H1 (cell line): ENCODE measurements around the gene EPB41L2. TPM values are rescaled to one million over a fixed set of nuclear protein-coding genes. Genes with fewer than 3 reads are reported as not detected.

Experiments
- CTCF ChIA-PET: fragments of 300-600 bp; sonication (Branson Sonifier 250); formaldehyde crosslinking; loops from one replicate; lab custom pipeline; 2021; ENCODE audit not compliant: partially characterized antibody; lab: Charles Lee
- POLR2A ChIA-PET: fragments of 300-600 bp; sonication (Branson Sonifier 250); formaldehyde crosslinking; loops from one replicate; lab custom pipeline; 2021; ENCODE audit warnings: inconsistent platforms; ENCODE audit not compliant: partially characterized antibody; lab: Charles Lee
- DNase-seq, 2 experiments: peaks; one replicate each; pipeline versions ENCODE4 v3.0.0 to v3.0.0-alpha.2; 2010 to 2022; ENCODE audit warnings: low spot score in 2 of 2, low read depth in 1 of 2, mixed read lengths in 1 of 2
- FAIRE-seq: peaks from 2 replicates; lab custom pipeline; 2011; peaks lifted over from hg19 to GRCh38; lab: Jason Lieb, UNC
- H2AFZ ChIP-seq: 2 replicates; pipeline ENCODE4 v1.8.1; 2012; ENCODE audit warnings: low read length, inconsistent platforms
- H2AK5ac ChIP-seq: 2 replicates; pipeline ENCODE4 v1.6.1; 2013; ENCODE audit warnings: low read depth, low read length
- H2BK120ac ChIP-seq: replicated peaks from 2 replicates; pipeline ENCODE3; 2013; ENCODE audit warnings: low read depth, low read length, inconsistent platforms
- H2BK12ac ChIP-seq: 2 replicates; pipeline ENCODE4 v1.6.1; 2013; ENCODE audit warnings: low read depth, low read length
- H2BK15ac ChIP-seq: 2 replicates; pipeline ENCODE4 v1.6.1; 2013; ENCODE audit warnings: low read length
- H2BK20ac ChIP-seq: 2 replicates; pipeline ENCODE4 v1.6.1; 2013; ENCODE audit warnings: low read length
- H2BK5ac ChIP-seq: 2 replicates; pipeline ENCODE4 v1.6.1; 2013; ENCODE audit warnings: low read depth, low read length
- H3K14ac ChIP-seq: 2 replicates; pipeline ENCODE4 v1.6.1; 2013; ENCODE audit warnings: inconsistent platforms; ENCODE audit not compliant: insufficient read length
- H3K18ac ChIP-seq: 2 replicates; pipeline ENCODE4 v1.6.1; 2013; ENCODE audit warnings: low read length; ENCODE audit errors: extremely low read depth
- H3K23ac ChIP-seq: 2 replicates; pipeline ENCODE4 v1.6.1; 2013; ENCODE audit warnings: inconsistent platforms; ENCODE audit not compliant: insufficient read length
- H3K23me2 ChIP-seq: 2 replicates; pipeline ENCODE4 v1.6.1; 2013; ENCODE audit warnings: low read depth, low read length
- H3K27ac ChIP-seq: 2 replicates; pipeline ENCODE4 v1.6.1; 2011; ENCODE audit warnings: low read depth, low read length, inconsistent platforms
- H3K27me3 ChIP-seq, 4 experiments: replicated peaks in 1 of 4; 1 replicate in 1 of 4; 2 replicates in 3 of 4; pipeline versions ENCODE4 v1.6.1 to v1.8.1; 2011 to 2013; ENCODE audit warnings: low read length in 3 of 4, mild to moderate bottlenecking in 3 of 4, inconsistent platforms in 2 of 4, mixed read lengths in 2 of 4, moderate library complexity in 1 of 4; ENCODE audit not compliant: control insufficient read depth in 3 of 4, insufficient read depth in 3 of 4; ENCODE audit errors: extremely low read depth in 1 of 4
- H3K36me3 ChIP-seq, 4 experiments: 2 replicates each; pipeline versions ENCODE4 v1.6.1 to v1.8.1; 2011 to 2013; ENCODE audit warnings: mild to moderate bottlenecking in 4 of 4, low read length in 3 of 4, moderate library complexity in 2 of 4, control low read depth in 1 of 4, inconsistent platforms in 1 of 4; ENCODE audit not compliant: insufficient read depth in 4 of 4, control insufficient read depth in 2 of 4
- H3K4ac ChIP-seq: replicated peaks from 2 replicates; pipeline ENCODE3; 2013; ENCODE audit warnings: low read length, low read depth, mixed read lengths, inconsistent platforms; ENCODE audit not compliant: insufficient read length
- H3K4me1 ChIP-seq, 4 experiments: replicated peaks in 1 of 4; 1 replicate in 1 of 4; 2 replicates in 3 of 4; pipeline versions ENCODE4 v1.6.1 to v1.8.1; 2011 to 2013; ENCODE audit warnings: low read length in 3 of 4, inconsistent platforms in 2 of 4, mixed read lengths in 1 of 4; ENCODE audit not compliant: insufficient read depth in 4 of 4, control insufficient read depth in 3 of 4
- H3K4me2 ChIP-seq, 2 experiments: 2 replicates each; pipeline versions ENCODE4 v1.6.1 to v1.8.1; 2011 to 2013; ENCODE audit warnings: low read depth in 2 of 2, low read length in 2 of 2, control low read depth in 1 of 2, inconsistent platforms in 1 of 2, mild to moderate bottlenecking in 1 of 2; ENCODE audit not compliant: insufficient read depth in 1 of 2
- H3K4me3 ChIP-seq, 4 experiments: fragments of 200-600, 300-600 bp in 1 of 4; sonication (generic), shearing (Covaris generic), sonication (Bioruptor Twin) in 1 of 4; 2 replicates each; pipeline versions ENCODE4 v1.5.1 to v1.8.1; 2011 to 2016; ENCODE audit warnings: low read length in 4 of 4, low read depth in 3 of 4, control low read depth in 2 of 4, inconsistent platforms in 2 of 4, mild to moderate bottlenecking in 2 of 4, mixed read lengths in 1 of 4, moderate library complexity in 1 of 4; ENCODE audit not compliant: insufficient read depth in 2 of 4; ENCODE audit errors: extremely low read depth in 1 of 4
- H3K56ac ChIP-seq: replicated peaks from 2 replicates; pipeline ENCODE3; 2013; ENCODE audit warnings: low read depth, mild to moderate bottlenecking, mixed read lengths, low read length, inconsistent platforms; ENCODE audit not compliant: insufficient read length
- H3K79me1 ChIP-seq: 2 replicates; pipeline ENCODE4 v1.6.1; 2013; ENCODE audit warnings: low read depth, low read length, control low read depth
- H3K79me2 ChIP-seq, 2 experiments: 2 replicates each; pipeline versions ENCODE4 v1.6.1 to v1.8.1; 2012 to 2013; ENCODE audit warnings: low read length in 2 of 2, mild to moderate bottlenecking in 2 of 2, inconsistent platforms in 1 of 2; ENCODE audit not compliant: insufficient read depth in 2 of 2, control insufficient read depth in 1 of 2
- H3K9ac ChIP-seq, 4 experiments: replicated peaks in 1 of 4; 1 replicate in 1 of 4; 2 replicates in 3 of 4; pipeline versions ENCODE4 v1.6.1 to v1.8.1; 2011 to 2013; ENCODE audit warnings: low read depth in 3 of 4, low read length in 3 of 4, control low read depth in 2 of 4, mild to moderate bottlenecking in 2 of 4, moderate library complexity in 2 of 4, inconsistent platforms in 1 of 4; ENCODE audit errors: extremely low read depth in 1 of 4
- H3K9me3 ChIP-seq, 2 experiments: 2 replicates each; pipeline versions ENCODE4 v1.6.1 to v1.8.1; 2012 to 2013; ENCODE audit warnings: mild to moderate bottlenecking in 2 of 2, moderate library complexity in 2 of 2, control low read depth in 1 of 2, inconsistent platforms in 1 of 2, low read depth in 1 of 2, low read length in 1 of 2, mixed read lengths in 1 of 2; ENCODE audit not compliant: insufficient read depth in 2 of 2
- H4K20me1 ChIP-seq, 2 experiments: replicated peaks in 1 of 2; 2 replicates each; pipeline versions ENCODE3 to v1.8.1; 2011 to 2013; ENCODE audit warnings: inconsistent platforms in 2 of 2, low read length in 2 of 2, mild to moderate bottlenecking in 1 of 2; ENCODE audit not compliant: insufficient read depth in 2 of 2, control insufficient read depth in 1 of 2
- H4K5ac ChIP-seq: 2 replicates; pipeline ENCODE4 v1.6.1; 2013; ENCODE audit warnings: low read length, low read depth, mixed read lengths, inconsistent platforms; ENCODE audit not compliant: insufficient read length
- H4K8ac ChIP-seq: 2 replicates; pipeline ENCODE4 v1.8.0; 2013; ENCODE audit warnings: mild to moderate bottlenecking, moderate library complexity, low read length, inconsistent platforms; ENCODE audit not compliant: insufficient read depth; ENCODE audit errors: extremely low read depth
- H4K91ac ChIP-seq: replicated peaks from 2 replicates; pipeline ENCODE3; 2013; ENCODE audit warnings: low read length, mixed read lengths, inconsistent platforms; ENCODE audit not compliant: insufficient read length
- BRCA1 ChIP-seq: IDR thresholded peaks from 2 replicates; pipeline ENCODE4 v1.6.1; 2012; ENCODE audit warnings: low read depth, low read length, improper control_type of control experiment
- CEBPB ChIP-seq: IDR thresholded peaks from 2 replicates; pipeline ENCODE4 v1.6.1; 2012; ENCODE audit warnings: low read depth, low read length
- EP300 ChIP-seq, 2 experiments: IDR thresholded peaks; 1 replicate in 1 of 2; 2 replicates in 1 of 2; pipeline ENCODE4 v1.6.1; 2011 to 2012; ENCODE audit warnings: low read depth in 2 of 2, low read length in 2 of 2, mild to moderate bottlenecking in 2 of 2, borderline replicate concordance in 1 of 2, inconsistent platforms in 1 of 2, moderate library complexity in 1 of 2
- FOSL1 ChIP-seq: IDR thresholded peaks from 2 replicates; pipeline ENCODE4 v1.6.1; 2011; ENCODE audit warnings: mild to moderate bottlenecking, low read depth, low read length, moderate library complexity; ENCODE audit not compliant: insufficient read depth
- GABPA ChIP-seq: IDR thresholded peaks from 2 replicates; pipeline ENCODE4 v1.6.1; 2011; ENCODE audit warnings: mild to moderate bottlenecking, low read length, moderate library complexity, borderline replicate concordance; ENCODE audit not compliant: insufficient read depth
- GTF2F1 ChIP-seq: IDR thresholded peaks from 2 replicates; pipeline ENCODE4 v1.6.1; 2012; ENCODE audit warnings: low read depth, low read length, improper control_type of control experiment, borderline replicate concordance
- KDM1A ChIP-seq: fragments of 200-600, 300-600 bp; sonication (generic); IDR thresholded peaks from 2 replicates; pipeline ENCODE4 v1.7.1; 2016; ENCODE audit warnings: mild to moderate bottlenecking, low read length, borderline replicate concordance
- KDM5A ChIP-seq: fragments of 200-600 bp; IDR thresholded peaks from 2 replicates; pipeline ENCODE4 v1.7.1; 2012; ENCODE audit warnings: mild to moderate bottlenecking, low read length, inconsistent platforms, mixed read lengths
- PHF8 ChIP-seq: fragments of 200-600 bp; sonication (generic); conservative IDR thresholded peaks from 2 replicates; pipeline ENCODE4 v1.7.1; 2012; ENCODE audit warnings: low read depth, mild to moderate bottlenecking, inconsistent platforms, low read length, moderate library complexity
- SIX5 ChIP-seq: IDR thresholded peaks from 2 replicates; pipeline ENCODE4 v1.6.1; 2011; ENCODE audit warnings: mild to moderate bottlenecking, low read depth, low read length
- TBP ChIP-seq: IDR thresholded peaks from 2 replicates; pipeline ENCODE4 v1.6.1; 2011; ENCODE audit warnings: low read depth, low read length, improper control_type of control experiment
- WGBS, 2 experiments: shearing (Covaris generic) in 1 of 2; methylation state at CpG; one replicate each; pipeline versions ENCODE4 v1.1.6 to v1.1.7; 2013 to 2015; ENCODE audit warnings: low lambda C conversion rate in 2 of 2, mixed read lengths in 2 of 2, inconsistent platforms in 1 of 2, low coverage in 1 of 2, missing lambda C conversion rate in 1 of 2; ENCODE audit not compliant: insufficient replicate concordance in 2 of 2, insufficient coverage in 1 of 2, insufficient read length in 1 of 2; ENCODE audit errors: extremely low coverage in 1 of 2, missing lambda C conversion rate in 1 of 2; 5-methylcytosine and 5-hydroxymethylcytosine counted together
- polyA plus RNA-seq, 7 experiments: library from polyadenylated mRNA; depleted of rRNA in 3 of 7; stranded (reverse) in 5 of 7; unstranded in 2 of 7; fragments of >200 nt in 5 of 7; fragments of 200-250 nt in 2 of 7; gene quantifications; 1 replicate in 5 of 7; 2 replicates in 1 of 7; 4 replicates in 1 of 7; pipeline versions ENCODE4 v1.2.1 to v1.2.3, GENCODE V29; 2011 to 2013; ENCODE audit warnings: missing spikeins in 2 of 7, mixed read lengths in 2 of 7
- total RNA-seq: library from RNA; stranded (reverse); fragmentation: NEBNext Ultra II Directional; extraction: Animal tissue kit (Norgen Biotek cat#: 25700); gene quantifications from 2 replicates; pipeline ENCODE4 v1.2.1, GENCODE V29; 2021
- TF ChIP-seq, protein P1 (sequence below): IDR thresholded peaks from 2 replicates; pipeline ENCODE4 v1.6.1; 2012; ENCODE audit warnings: inconsistent platforms

Gene EPB41L2
- total and polyA plus RNA-seq, 2 of the 8 experiments (the other 6 are each of a cell fraction or from before 2014, with no cell fraction given) = 22.5 to 123 TPM

DNA sequence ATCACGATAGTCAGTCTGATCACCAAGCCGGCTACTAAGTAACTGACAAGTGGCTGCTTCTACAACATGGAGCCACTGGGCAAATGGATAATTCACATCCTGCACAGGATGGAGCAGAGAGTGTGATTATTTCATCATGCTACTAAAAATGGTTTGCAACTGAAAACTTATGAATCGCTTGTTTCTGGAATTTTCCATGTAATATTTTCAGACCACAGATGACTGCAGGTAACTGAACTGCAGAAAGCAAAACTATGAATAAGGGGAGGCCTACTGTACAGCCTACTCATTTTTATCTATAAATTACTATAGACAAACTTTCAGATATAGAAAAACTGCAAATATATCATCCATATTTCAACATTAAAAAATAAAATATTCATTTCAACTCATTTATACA, 91.5 kb downstream of the EPB41L2 start:
- H2BK20ac ChIP-seq = no peak overlapping the region
- no peaks in the 10 kb centered on the region for H3K9me3 ChIP-seq
- peaks cover 0 to 7% (median 2%) of the 10 kb centered on the region in 4 experiments; a peak in 3 of 7 replicates for H3K4me1 ChIP-seq
- no peak overlapping the region for H2BK120ac ChIP-seq
- FAIRE-seq (no peak), DNase-seq (no peak)
- H3K56ac ChIP-seq = no peak overlapping the region
- H4K91ac ChIP-seq = no peak overlapping the region
- H3K27ac ChIP-seq = no peak overlapping the region
- no peak overlapping the region for H3K23ac ChIP-seq
- H2BK12ac ChIP-seq = no peak overlapping the region
- 90% methylated on average over 3 of the region's 3 CpGs; no CpG with 5 or more reads in 1 of the 2 experiments for WGBS, 2 experiments
- H4K8ac ChIP-seq = no peak overlapping the region
- H3K4me3 ChIP-seq = no peak overlapping the region
- no peak overlapping the region for H3K4ac ChIP-seq
- H3K4me2 ChIP-seq = no peak overlapping the region
- no peak overlapping the region for H2AK5ac ChIP-seq
- H4K5ac ChIP-seq = no peak overlapping the region
- H3K79me2 ChIP-seq = peaks cover 0 to 42% of the 10 kb centered on the region in 2 experiments; a peak in 2 of 4 replicates
- POLR2A ChIA-PET = no interaction called here
- TF ChIP-seq GABPA = no peak
- TF ChIP-seq EP300 (IDR thresholded peaks at IDR 0.05; ENCODE audit: borderline replicate concordance in 1 of 2, low read depth in 2 of 2, low read length in 2 of 2) = no peak
- no peak for TF ChIP-seq SIX5
- no peak for TF ChIP-seq TBP
- no peak for TF ChIP-seq GTF2F1
- TF ChIP-seq KDM1A = no peak
- TF ChIP-seq CEBPB = no peak
- TF ChIP-seq KDM5A = no peak
- no peak for TF ChIP-seq FOSL1
- TF ChIP-seq, protein P1, sequence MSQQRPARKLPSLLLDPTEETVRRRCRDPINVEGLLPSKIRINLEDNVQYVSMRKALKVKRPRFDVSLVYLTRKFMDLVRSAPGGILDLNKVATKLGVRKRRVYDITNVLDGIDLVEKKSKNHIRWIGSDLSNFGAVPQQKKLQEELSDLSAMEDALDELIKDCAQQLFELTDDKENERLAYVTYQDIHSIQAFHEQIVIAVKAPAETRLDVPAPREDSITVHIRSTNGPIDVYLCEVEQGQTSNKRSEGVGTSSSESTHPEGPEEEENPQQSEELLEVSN = no peak
- TF ChIP-seq BRCA1 = no peak
- TF ChIP-seq PHF8 = no peak
- no peaks in the 10 kb centered on the region for H3K27me3 ChIP-seq
- no peaks in the 10 kb centered on the region for H4K20me1 ChIP-seq
- no peaks in the 10 kb centered on the region for H3K36me3 ChIP-seq
- H3K9ac ChIP-seq = no peak overlapping the region
- H3K79me1 ChIP-seq = peaks cover 2% of the 10 kb centered on the region
- no peak overlapping the region for H2AFZ ChIP-seq
- no peak overlapping the region for H2BK15ac ChIP-seq
- no peak overlapping the region for H3K18ac ChIP-seq
- H3K14ac ChIP-seq = no peak overlapping the region
- CTCF ChIA-PET = no interaction called here
- no peaks in the 10 kb centered on the region for H3K23me2 ChIP-seq
- H2BK5ac ChIP-seq = no peak overlapping the region
